HCT116 (cell line): Measurements from ENCODE around the gene ARHGEF16. TPM values are rescaled to one million over a fixed set of nuclear protein-coding genes. Genes with fewer than 3 reads are reported as not detected.

Experiments
- ATAC-seq: fragments of 200-7000 bp; cut with Tn5 transposase; 2 replicates; pipeline ENCODE4 v1.9.1; 2020; ENCODE audit warnings: mild to moderate bottlenecking, moderate library complexity
- BruUV-seq: library from RNA; stranded (reverse); fragments of 400-500 nt; replicated peaks from 2 replicates; lab custom pipeline; 2021; lab: Mats Ljungman, UMichigan
- CTCF ChIA-PET: fragments of 300-600 bp; sonication (Branson Sonifier 250); formaldehyde crosslinking; loops from one replicate; lab custom pipeline; 2021; ENCODE audit warnings: antibody characterized with exemption; lab: Charles Lee
- POLR2A ChIA-PET: fragments of 300-600, 350-600 bp; sonication (Branson Sonifier 250); formaldehyde crosslinking; loops from one replicate; lab custom pipeline; 2021; ENCODE audit warnings: antibody characterized with exemption; lab: Charles Lee
- RAD21 ChIA-PET, 2 experiments: fragments of 300-600 bp; sonication (Branson Sonifier 250); formaldehyde crosslinking; loops; one replicate each; lab custom pipeline; 2023; ENCODE audit warnings: low total read pairs in 2 of 2; ENCODE audit not compliant: uncharacterized antibody in 2 of 2, unreplicated experiment in 2 of 2, low non-redundant PET in 1 of 2; lab: Charles Lee
- DNase-seq: peaks from one replicate; pipeline ENCODE4 v3.0.0-alpha.2; 2010; ENCODE audit warnings: low read depth, low spot score
- H2AFZ ChIP-seq: fragments of 200-600 bp; shearing (Covaris generic), sonication (generic); 2 replicates; pipeline ENCODE4 v1.6.1; 2017; ENCODE audit warnings: low read depth, mixed run types, mixed read lengths, antibody characterized with exemption, low read length; ENCODE audit not compliant: poor library complexity, severe bottlenecking
- H3K27ac ChIP-seq: 2 replicates; pipeline ENCODE4 v1.5.1; 2012; ENCODE audit warnings: low read depth, low read length
- H3K27me3 ChIP-seq: fragments of 200-600 bp; sonication (generic); 2 replicates; pipeline ENCODE4 v1.6.1; 2016; ENCODE audit warnings: mixed run types, low read length, mixed read lengths; ENCODE audit not compliant: insufficient read depth
- H3K36me3 ChIP-seq, 2 experiments: fragments of 200-500 bp in 1 of 2; fragments of 200-600 bp in 1 of 2; sonication (Bioruptor generic) in 1 of 2; sonication (generic) in 1 of 2; 2 replicates each; pipeline versions ENCODE4 v1.5.1 to v1.6.1; 2014 to 2016; ENCODE audit warnings: low read length in 2 of 2, inconsistent platforms in 1 of 2, mixed read lengths in 1 of 2, mixed run types in 1 of 2; ENCODE audit not compliant: insufficient read depth in 2 of 2, control insufficient read depth in 1 of 2
- H3K4me1 ChIP-seq, 2 experiments: fragments of 200-600 bp in 1 of 2; sonication (generic) in 1 of 2; 2 replicates each; pipeline versions ENCODE4 v1.5.1 to v1.6.1; 2012 to 2017; ENCODE audit warnings: low read length in 2 of 2, inconsistent platforms in 1 of 2, mild to moderate bottlenecking in 1 of 2, mixed read lengths in 1 of 2, mixed run types in 1 of 2, moderate library complexity in 1 of 2; ENCODE audit not compliant: insufficient read depth in 2 of 2, control insufficient read depth in 1 of 2
- H3K4me2 ChIP-seq: fragments of 200-600 bp; sonication (generic); 2 replicates; pipeline ENCODE4 v1.6.1; 2017; ENCODE audit warnings: mixed run types, low read length, mixed read lengths
- H3K4me3 ChIP-seq, 2 experiments: fragments of 200-600 bp in 1 of 2; sonication (generic) in 1 of 2; replicated peaks in 1 of 2; 2 replicates each; pipeline ENCODE4 v1.5.1; 2011 to 2016; ENCODE audit warnings: low read length in 2 of 2, control low read depth in 1 of 2, low read depth in 1 of 2, mild to moderate bottlenecking in 1 of 2, mixed read lengths in 1 of 2, mixed run types in 1 of 2
- H3K79me2 ChIP-seq: fragments of 200-600 bp; sonication (generic); 2 replicates; pipeline ENCODE4 v1.6.1; 2017; ENCODE audit warnings: mild to moderate bottlenecking, mixed run types, low read length, moderate library complexity, mixed read lengths; ENCODE audit not compliant: insufficient read depth
- H3K9ac ChIP-seq: fragments of 200-600 bp; sonication (generic); 2 replicates; pipeline ENCODE4 v1.6.1; 2016; ENCODE audit warnings: low read length, mixed read lengths
- H3K9me2 ChIP-seq: fragments of 200-600 bp; sonication (generic), shearing (Covaris generic); 2 replicates; pipeline ENCODE4 v1.6.1; 2017; ENCODE audit warnings: mixed run types, mild to moderate bottlenecking, moderate library complexity; ENCODE audit not compliant: insufficient read depth
- H3K9me3 ChIP-seq, 2 experiments: fragments of 200-500 bp in 1 of 2; fragments of 200-600 bp in 1 of 2; sonication (Bioruptor generic) in 1 of 2; sonication (generic) in 1 of 2; 2 replicates each; pipeline ENCODE4 v1.6.1; 2014 to 2017; ENCODE audit warnings: low read length in 2 of 2, mixed read lengths in 2 of 2, inconsistent platforms in 1 of 2, low read depth in 1 of 2, mild to moderate bottlenecking in 1 of 2, mixed run types in 1 of 2, moderate library complexity in 1 of 2; ENCODE audit not compliant: control insufficient read depth in 1 of 2, insufficient read depth in 1 of 2
- H4K20me1 ChIP-seq: fragments of 200-600 bp; sonication (generic), shearing (Covaris generic); 2 replicates; pipeline ENCODE4 v1.6.1; 2017; ENCODE audit warnings: mixed run types, mild to moderate bottlenecking, moderate library complexity; ENCODE audit not compliant: insufficient read depth
- CBX3 ChIP-seq: IDR thresholded peaks from 2 replicates; pipeline ENCODE4 v1.6.1; 2012; ENCODE audit warnings: low read depth
- CEBPB ChIP-seq: IDR thresholded peaks from 2 replicates; pipeline ENCODE4 v1.6.1; 2012; ENCODE audit warnings: low read depth
- EZH2 ChIP-seq: fragments of 200-600 bp; sonication (generic); IDR thresholded peaks from 2 replicates; pipeline ENCODE4 v1.6.1; 2017; ENCODE audit warnings: antibody characterized with exemption, mixed run types
- JUND ChIP-seq: IDR thresholded peaks from 2 replicates; pipeline ENCODE4 v1.6.1; 2012
- POLR2AphosphoS5 ChIP-seq: IDR thresholded peaks from 2 replicates; pipeline ENCODE4 v1.6.1; 2011; ENCODE audit warnings: mild to moderate bottlenecking, low read depth, low read length, moderate library complexity
- SIN3A ChIP-seq: IDR thresholded peaks from 2 replicates; pipeline ENCODE4 v1.6.1; 2012; ENCODE audit warnings: low read depth
- SP1 ChIP-seq: IDR thresholded peaks from 2 replicates; pipeline ENCODE4 v1.6.1; 2012; ENCODE audit warnings: low read depth
- SRF ChIP-seq: IDR thresholded peaks from 2 replicates; pipeline ENCODE4 v1.6.1; 2012; ENCODE audit warnings: low read depth
- TCF7L2 ChIP-seq: IDR thresholded peaks from 2 replicates; pipeline ENCODE4 v1.7.0; 2011; ENCODE audit warnings: borderline replicate concordance, inconsistent platforms; ENCODE audit not compliant: insufficient read depth, insufficient read length; ENCODE audit errors: extremely low read depth
- ZNF274 ChIP-seq: fragments of 200-500 bp; sonication (Bioruptor generic); IDR thresholded peaks from 2 replicates; pipeline ENCODE4 v1.6.1; 2014; ENCODE audit warnings: mild to moderate bottlenecking, low read depth, low read length, inconsistent platforms
- intact Hi-C: fragments of 100-400 bp; cut with micrococcal nuclease; formaldehyde crosslinking; loops from 2 replicates; pipeline ENCODE4 v1.10.0; 2022
- total RNA-seq: library from RNA; stranded (reverse); gene quantifications from one replicate; pipeline ENCODE4 v1.2.1, GENCODE V29; 2021; ENCODE audit not compliant: unreplicated experiment
- TF ChIP-seq, protein P1 (sequence below), 3 experiments: fragments of 200-600 bp in 1 of 3; sonication (generic) in 1 of 3; IDR thresholded peaks in 2 of 3; conservative IDR thresholded peaks in 1 of 3; 2 replicates each; pipeline ENCODE4 v1.5.1; 2012 to 2017; ENCODE audit warnings: low read depth in 2 of 3, low read length in 2 of 3, antibody characterized with exemption in 1 of 3, borderline replicate concordance in 1 of 3, control low read depth in 1 of 3, mild to moderate bottlenecking in 1 of 3, mixed read lengths in 1 of 3, mixed run types in 1 of 3, moderate library complexity in 1 of 3; ENCODE audit not compliant: insufficient read depth in 1 of 3
- TF ChIP-seq, protein P2 (sequence below): IDR thresholded peaks from 2 replicates; pipeline ENCODE4 v1.6.1; 2012
- TF ChIP-seq, protein P3 (sequence below): IDR thresholded peaks from 2 replicates; pipeline ENCODE4 v1.6.1; 2011; ENCODE audit warnings: mild to moderate bottlenecking, low read length, moderate library complexity; ENCODE audit not compliant: insufficient replicate concordance; ENCODE audit errors: extremely low read depth
- TF ChIP-seq, protein P4 (sequence below): IDR thresholded peaks from 2 replicates; pipeline ENCODE4 v1.6.1; 2012; ENCODE audit warnings: low read depth

Gene ARHGEF16
- total RNA-seq, 1 experiment from 2014 or later, result 37.4 TPM

DNA sequence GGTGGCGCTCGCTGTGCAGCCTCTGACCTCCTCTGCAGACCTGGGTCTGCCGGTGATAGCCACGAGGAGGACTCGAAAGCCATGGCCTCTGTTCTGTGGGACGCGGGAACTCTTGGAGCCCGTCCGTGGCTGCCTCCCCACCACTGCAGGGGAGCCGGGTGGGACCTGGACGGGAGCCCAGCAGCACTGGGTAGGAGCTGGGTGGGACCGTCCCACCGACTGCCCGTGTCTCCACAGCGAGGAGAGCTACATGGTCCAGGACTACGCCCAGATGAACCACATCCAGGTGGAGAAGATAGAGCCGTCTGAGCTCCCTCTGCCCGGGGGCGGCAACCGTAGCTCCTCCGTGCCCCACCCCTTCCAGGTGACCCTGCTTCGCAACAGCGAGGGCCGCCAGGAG, 23.7 kb downstream of the ARHGEF16 start:
- no peaks in the 10 kb centered on the region for H3K9me3 ChIP-seq
- H3K79me2 ChIP-seq, result no peaks in the 10 kb centered on the region
- POLR2A ChIA-PET, result no interaction called here
- no peaks in the 10 kb centered on the region for H3K27me3 ChIP-seq
- H4K20me1 ChIP-seq, result no peaks in the 10 kb centered on the region
- H3K9me2 ChIP-seq, result no peaks in the 10 kb centered on the region
- H3K4me1 ChIP-seq, result peaks cover 12 to 19% of the 10 kb centered on the region in 2 experiments; a peak in 3 of 4 replicates
- TF ChIP-seq, protein P1, sequence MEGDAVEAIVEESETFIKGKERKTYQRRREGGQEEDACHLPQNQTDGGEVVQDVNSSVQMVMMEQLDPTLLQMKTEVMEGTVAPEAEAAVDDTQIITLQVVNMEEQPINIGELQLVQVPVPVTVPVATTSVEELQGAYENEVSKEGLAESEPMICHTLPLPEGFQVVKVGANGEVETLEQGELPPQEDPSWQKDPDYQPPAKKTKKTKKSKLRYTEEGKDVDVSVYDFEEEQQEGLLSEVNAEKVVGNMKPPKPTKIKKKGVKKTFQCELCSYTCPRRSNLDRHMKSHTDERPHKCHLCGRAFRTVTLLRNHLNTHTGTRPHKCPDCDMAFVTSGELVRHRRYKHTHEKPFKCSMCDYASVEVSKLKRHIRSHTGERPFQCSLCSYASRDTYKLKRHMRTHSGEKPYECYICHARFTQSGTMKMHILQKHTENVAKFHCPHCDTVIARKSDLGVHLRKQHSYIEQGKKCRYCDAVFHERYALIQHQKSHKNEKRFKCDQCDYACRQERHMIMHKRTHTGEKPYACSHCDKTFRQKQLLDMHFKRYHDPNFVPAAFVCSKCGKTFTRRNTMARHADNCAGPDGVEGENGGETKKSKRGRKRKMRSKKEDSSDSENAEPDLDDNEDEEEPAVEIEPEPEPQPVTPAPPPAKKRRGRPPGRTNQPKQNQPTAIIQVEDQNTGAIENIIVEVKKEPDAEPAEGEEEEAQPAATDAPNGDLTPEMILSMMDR (IDR thresholded peaks at IDR 0.05 in 2 of 3, conservative IDR thresholded peaks at IDR 0.05 in 1 of 3; ENCODE audit: borderline replicate concordance in 1 of 3, insufficient read depth in 1 of 3, low read depth in 2 of 3, low read length in 2 of 3), result no peak
- TF ChIP-seq, protein P2, sequence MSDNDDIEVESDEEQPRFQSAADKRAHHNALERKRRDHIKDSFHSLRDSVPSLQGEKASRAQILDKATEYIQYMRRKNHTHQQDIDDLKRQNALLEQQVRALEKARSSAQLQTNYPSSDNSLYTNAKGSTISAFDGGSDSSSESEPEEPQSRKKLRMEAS, result no peak
- TF ChIP-seq CBX3 (no peak), CEBPB (no peak), SRF (no peak), TCF7L2 (no peak), EZH2 (no peak), SIN3A (no peak), ZNF274 (no peak), SP1 (no peak), POLR2AphosphoS5 (no peak), JUND (no peak)
- TF ChIP-seq, protein P3, sequence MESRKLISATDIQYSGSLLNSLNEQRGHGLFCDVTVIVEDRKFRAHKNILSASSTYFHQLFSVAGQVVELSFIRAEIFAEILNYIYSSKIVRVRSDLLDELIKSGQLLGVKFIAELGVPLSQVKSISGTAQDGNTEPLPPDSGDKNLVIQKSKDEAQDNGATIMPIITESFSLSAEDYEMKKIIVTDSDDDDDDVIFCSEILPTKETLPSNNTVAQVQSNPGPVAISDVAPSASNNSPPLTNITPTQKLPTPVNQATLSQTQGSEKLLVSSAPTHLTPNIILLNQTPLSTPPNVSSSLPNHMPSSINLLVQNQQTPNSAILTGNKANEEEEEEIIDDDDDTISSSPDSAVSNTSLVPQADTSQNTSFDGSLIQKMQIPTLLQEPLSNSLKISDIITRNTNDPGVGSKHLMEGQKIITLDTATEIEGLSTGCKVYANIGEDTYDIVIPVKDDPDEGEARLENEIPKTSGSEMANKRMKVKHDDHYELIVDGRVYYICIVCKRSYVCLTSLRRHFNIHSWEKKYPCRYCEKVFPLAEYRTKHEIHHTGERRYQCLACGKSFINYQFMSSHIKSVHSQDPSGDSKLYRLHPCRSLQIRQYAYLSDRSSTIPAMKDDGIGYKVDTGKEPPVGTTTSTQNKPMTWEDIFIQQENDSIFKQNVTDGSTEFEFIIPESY, result no peak
- TF ChIP-seq, protein P4, sequence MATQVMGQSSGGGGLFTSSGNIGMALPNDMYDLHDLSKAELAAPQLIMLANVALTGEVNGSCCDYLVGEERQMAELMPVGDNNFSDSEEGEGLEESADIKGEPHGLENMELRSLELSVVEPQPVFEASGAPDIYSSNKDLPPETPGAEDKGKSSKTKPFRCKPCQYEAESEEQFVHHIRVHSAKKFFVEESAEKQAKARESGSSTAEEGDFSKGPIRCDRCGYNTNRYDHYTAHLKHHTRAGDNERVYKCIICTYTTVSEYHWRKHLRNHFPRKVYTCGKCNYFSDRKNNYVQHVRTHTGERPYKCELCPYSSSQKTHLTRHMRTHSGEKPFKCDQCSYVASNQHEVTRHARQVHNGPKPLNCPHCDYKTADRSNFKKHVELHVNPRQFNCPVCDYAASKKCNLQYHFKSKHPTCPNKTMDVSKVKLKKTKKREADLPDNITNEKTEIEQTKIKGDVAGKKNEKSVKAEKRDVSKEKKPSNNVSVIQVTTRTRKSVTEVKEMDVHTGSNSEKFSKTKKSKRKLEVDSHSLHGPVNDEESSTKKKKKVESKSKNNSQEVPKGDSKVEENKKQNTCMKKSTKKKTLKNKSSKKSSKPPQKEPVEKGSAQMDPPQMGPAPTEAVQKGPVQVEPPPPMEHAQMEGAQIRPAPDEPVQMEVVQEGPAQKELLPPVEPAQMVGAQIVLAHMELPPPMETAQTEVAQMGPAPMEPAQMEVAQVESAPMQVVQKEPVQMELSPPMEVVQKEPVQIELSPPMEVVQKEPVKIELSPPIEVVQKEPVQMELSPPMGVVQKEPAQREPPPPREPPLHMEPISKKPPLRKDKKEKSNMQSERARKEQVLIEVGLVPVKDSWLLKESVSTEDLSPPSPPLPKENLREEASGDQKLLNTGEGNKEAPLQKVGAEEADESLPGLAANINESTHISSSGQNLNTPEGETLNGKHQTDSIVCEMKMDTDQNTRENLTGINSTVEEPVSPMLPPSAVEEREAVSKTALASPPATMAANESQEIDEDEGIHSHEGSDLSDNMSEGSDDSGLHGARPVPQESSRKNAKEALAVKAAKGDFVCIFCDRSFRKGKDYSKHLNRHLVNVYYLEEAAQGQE, result no peak
- CTCF ChIA-PET, result interaction anchor here (1.6 kb wide), 1 partner anchor 13 kb away, joined by 4 read pairs; no protein-coding TSS in a partner anchor
- H3K27ac ChIP-seq, result no peak overlapping the region
- no peak overlapping the region for H3K4me3 ChIP-seq
- DNase-seq, result no peak
- no TSS peak for BruUV-seq
- H3K9ac ChIP-seq, result no peak overlapping the region
- H3K36me3 ChIP-seq, result peaks cover 0 to 3% of the 10 kb centered on the region in 2 experiments; a peak in 1 of 4 replicates
- no peak overlapping the region for H2AFZ ChIP-seq
- ATAC-seq, result no peak
- H3K4me2 ChIP-seq, result no peak overlapping the region
- RAD21 ChIA-PET, result no interaction called here
- intact Hi-C loops, result no loop called here
